ENCODE results near the gene SPTBN4. TPM values are rescaled to one million over a fixed set of nuclear protein-coding genes. Genes with fewer than 3 reads are reported as not detected.

Gene SPTBN4
- total RNA-seq, result 1 to 10 TPM; 3.2 to 6.4 (median 5.5) TPM
- polyA plus RNA-seq, result 4.3 TPM
- long read RNA-seq, donor 1, partial matches to known transcripts, result 6 of 8 reads
- long read RNA-seq, donor 1, other reads (novel, unspliced or antisense), result 2 of 8 reads
- long read RNA-seq, donor 2, partial matches to known transcripts, result 7 of 8 reads
- long read RNA-seq, donor 2, other reads (novel, unspliced or antisense), result 1 of 8 reads
- long read RNA-seq, donor 3, partial matches to known transcripts, result 1 of 1 reads
- long read RNA-seq, donor 3, other reads (novel, unspliced or antisense), result 0 of 1 reads
- long read RNA-seq, donor 4, partial matches to known transcripts, result 7 of 8 reads
- long read RNA-seq, donor 4, other reads (novel, unspliced or antisense), result 1 of 8 reads

- WGBS, result 4% methylated on average over 85 of the region's 87 CpGs
- ATAC-seq (no peak), DNase-seq (peak; percentile 29 to 76 (median 58))
- H3K27ac ChIP-seq (ENCODE audit: low read length), result peak within 1 kb of the TSS; percentile 24
- no peaks in the 10 kb centered on the region for H3K9me3 ChIP-seq (ENCODE audit: control insufficient read depth, low read length)
- intact Hi-C loops (cut with DNase I), result loop anchor here in 1 of 4 donors (10.0 kb wide), 1 partner anchor 138 kb away; the partner anchor contains the start of gene LTBP4
- H3K4me1 ChIP-seq (ENCODE audit: control insufficient read depth, insufficient read depth, low read length), result peaks cover 9% of the 10 kb centered on the region
- no peaks in the 10 kb centered on the region for H3K27me3 ChIP-seq (ENCODE audit: control insufficient read depth, insufficient read depth)
- peak within 1 kb of the TSS; percentile 58 for H3K4me3 ChIP-seq (ENCODE audit: low read length)
These were observed at the start of gene SPTBN4 for GRCh38 chr19:40466985-40467734. SPTBN4 (plus strand) TSS chr19:40467001; CDS start chr19:40472622, 5,621 bp downstream.

DNA sequence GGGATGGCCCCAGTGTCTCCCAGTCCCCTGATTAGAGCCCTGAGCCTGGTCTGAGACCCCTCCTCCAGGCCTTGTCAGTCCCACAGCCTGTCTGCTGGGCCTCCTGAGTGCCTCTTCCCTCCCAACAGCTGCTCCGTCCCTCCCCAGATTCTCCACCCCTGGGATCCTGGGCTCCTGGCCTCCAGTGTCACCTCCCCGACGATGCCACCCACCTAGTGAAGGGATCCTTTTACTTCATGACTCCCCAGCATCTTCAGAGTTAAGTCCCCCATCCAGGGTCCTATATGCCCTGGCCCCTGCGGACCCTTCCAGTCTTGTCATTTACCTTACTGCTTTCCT is 49.2 kb upstream of the SPTBN4 start:
- intact Hi-C loops (cut with DNase I), result no loop called here
- 58% methylated on average over 4 of the region's 4 CpGs for WGBS
- H3K27ac ChIP-seq (ENCODE audit: low read length), result peak overlapping the region; percentile 61
- no peaks in the 10 kb centered on the region for H3K27me3 ChIP-seq (ENCODE audit: control insufficient read depth, insufficient read depth)
- H3K4me3 ChIP-seq (ENCODE audit: low read length), result no peak overlapping the region
- H3K9me3 ChIP-seq (ENCODE audit: control insufficient read depth, low read length), result no peaks in the 10 kb centered on the region
- no peak for ATAC-seq
- H3K4me1 ChIP-seq (ENCODE audit: control insufficient read depth, insufficient read depth, low read length), result peaks cover 11% of the 10 kb centered on the region
- no peak for DNase-seq

GRCh38 chr19:40418040-40418439 is 48.8 kb upstream of the SPTBN4 start:
- no peak for DNase-seq
- H3K4me3 ChIP-seq (ENCODE audit: low read length), result no peak overlapping the region
- H3K9me3 ChIP-seq (ENCODE audit: control insufficient read depth, low read length), result no peaks in the 10 kb centered on the region
- ATAC-seq, result no peak
- peak overlapping the region; percentile 61 for H3K27ac ChIP-seq (ENCODE audit: low read length)
- H3K27me3 ChIP-seq (ENCODE audit: control insufficient read depth, insufficient read depth), result no peaks in the 10 kb centered on the region
- WGBS, result 84% methylated on average over 3 of the region's 3 CpGs
- intact Hi-C loops (cut with DNase I), result no loop called here
- peaks cover 11% of the 10 kb centered on the region for H3K4me1 ChIP-seq (ENCODE audit: control insufficient read depth, insufficient read depth, low read length)

GRCh38 chr19:40419066-40419612 is 47.7 kb upstream of the SPTBN4 start:
- no peak overlapping the region for H3K27ac ChIP-seq (ENCODE audit: low read length)
- intact Hi-C loops (cut with DNase I), result no loop called here

DNA sequence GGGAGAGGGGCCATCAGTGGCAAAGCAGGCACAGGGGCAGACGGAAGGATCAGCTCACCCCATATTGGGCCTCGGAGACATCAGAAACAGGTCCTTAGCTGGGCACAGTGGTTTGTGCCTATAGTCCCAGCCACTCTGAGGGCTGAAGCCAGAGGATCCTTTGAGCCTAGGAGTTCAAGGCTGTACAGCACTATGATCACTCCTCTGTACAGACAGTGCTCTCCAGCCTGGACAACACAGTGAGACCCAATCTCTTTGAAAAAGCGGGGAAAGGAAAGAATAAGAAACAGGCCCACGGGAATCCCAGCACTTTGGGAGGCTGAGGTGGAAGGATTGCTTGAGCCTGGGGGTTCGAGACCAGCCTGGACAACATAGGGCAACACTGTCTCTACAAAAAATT is 47.0 kb upstream of the SPTBN4 start:
- intact Hi-C loops (cut with DNase I), result no loop called here
- 91% methylated on average over 5 of the region's 5 CpGs for WGBS
- H3K27ac ChIP-seq (ENCODE audit: low read length), result no peak overlapping the region

More at GRCh38 chr19:40419066-40419612, 47.7 kb upstream of the SPTBN4 start:
- H3K4me3 ChIP-seq (ENCODE audit: low read length), result no peak overlapping the region
- DNase-seq, result peak in 2 of 3 donors; percentile 58 to 69
- H3K9me3 ChIP-seq (ENCODE audit: control insufficient read depth, low read length), result no peaks in the 10 kb centered on the region
- 81% methylated on average over 5 of the region's 5 CpGs for WGBS
- H3K27me3 ChIP-seq (ENCODE audit: control insufficient read depth, insufficient read depth), result no peaks in the 10 kb centered on the region
- ATAC-seq, result no peak
- H3K4me1 ChIP-seq (ENCODE audit: control insufficient read depth, insufficient read depth, low read length), result peaks cover 6% of the 10 kb centered on the region

GRCh38 chr19:40420451-40420765 is 46.4 kb upstream of the SPTBN4 start:
- H3K9me3 ChIP-seq (ENCODE audit: control insufficient read depth, low read length), result no peaks in the 10 kb centered on the region
- DNase-seq, result no peak
- no peaks in the 10 kb centered on the region for H3K27me3 ChIP-seq (ENCODE audit: control insufficient read depth, insufficient read depth)
- peak overlapping the region; percentile 99 for H3K27ac ChIP-seq (ENCODE audit: low read length)
- ATAC-seq, result no peak
- peaks cover 3% of the 10 kb centered on the region for H3K4me1 ChIP-seq (ENCODE audit: control insufficient read depth, insufficient read depth, low read length)
- H3K4me3 ChIP-seq (ENCODE audit: low read length), result peak overlapping the region; percentile 44
- intact Hi-C loops (cut with DNase I), result no loop called here
- WGBS, result 64% methylated on average over 14 of the region's 14 CpGs

More for the DNA sequence above, 47.0 kb upstream of the SPTBN4 start:
- peak in 2 of 3 donors; percentile 20 to 44 for DNase-seq
- no peak for ATAC-seq
- Histone ChIP-seq H3K27me3 (ENCODE audit: control insufficient read depth, insufficient read depth) (no peaks in the 10 kb centered on the region), H3K4me3 (ENCODE audit: low read length) (no peak overlapping the region), H3K9me3 (ENCODE audit: control insufficient read depth, low read length) (no peaks in the 10 kb centered on the region), H3K4me1 (ENCODE audit: control insufficient read depth, insufficient read depth, low read length) (peaks cover 4% of the 10 kb centered on the region)

GRCh38 chr19:40420766-40421765 is 45.7 kb upstream of the SPTBN4 start:
- Histone ChIP-seq H3K9me3 (ENCODE audit: control insufficient read depth, low read length) (no peaks in the 10 kb centered on the region), H3K27me3 (ENCODE audit: control insufficient read depth, insufficient read depth) (no peaks in the 10 kb centered on the region), H3K4me3 (ENCODE audit: low read length) (peak overlapping the region; percentile 44), H3K27ac (ENCODE audit: low read length) (peak overlapping the region; percentile 99), H3K4me1 (ENCODE audit: control insufficient read depth, insufficient read depth, low read length) (peaks cover 3% of the 10 kb centered on the region)
- ATAC-seq, result peak; percentile 88 to 91
- peak; percentile 96 to 99 (median 98) for DNase-seq
- WGBS, result 2% methylated on average over 56 of the region's 56 CpGs
- intact Hi-C loops (cut with DNase I), result no loop called here

- Histone ChIP-seq H3K4me1 (ENCODE audit: control insufficient read depth, insufficient read depth, low read length) (peaks cover 2% of the 10 kb centered on the region), H3K9me3 (ENCODE audit: control insufficient read depth, low read length) (no peaks in the 10 kb centered on the region), H3K4me3 (ENCODE audit: low read length) (no peak overlapping the region), H3K27me3 (ENCODE audit: control insufficient read depth, insufficient read depth) (no peaks in the 10 kb centered on the region), H3K27ac (ENCODE audit: low read length) (no peak overlapping the region)
- 73% methylated on average over 16 of the region's 16 CpGs for WGBS
- intact Hi-C loops (cut with DNase I), result no loop called here
- no peak for ATAC-seq
- DNase-seq, result peak in 1 of 3 donors; percentile 1
These were observed 44.6 kb upstream of the SPTBN4 start for GRCh38 chr19:40421993-40422747.

- no peak overlapping the region for H3K4me3 ChIP-seq (ENCODE audit: low read length)
- no peak overlapping the region for H3K27ac ChIP-seq (ENCODE audit: low read length)
- intact Hi-C loops (cut with DNase I), result no loop called here
- DNase-seq, result peak in 2 of 3 donors; percentile 43 to 62
- no peak for ATAC-seq
- H3K9me3 ChIP-seq (ENCODE audit: control insufficient read depth, low read length), result no peaks in the 10 kb centered on the region
- no peaks in the 10 kb centered on the region for H3K4me1 ChIP-seq (ENCODE audit: control insufficient read depth, insufficient read depth, low read length)
- WGBS, result 79% methylated on average over 31 of the region's 31 CpGs
- no peaks in the 10 kb centered on the region for H3K27me3 ChIP-seq (ENCODE audit: control insufficient read depth, insufficient read depth)
These were observed 43.8 kb upstream of the SPTBN4 start for GRCh38 chr19:40422748-40423566.

All from right cardiac atrium (tissue), 5 donors.